Endodermal cell (in vitro differentiated cells): ENCODE measurements around the gene RLN3. TPM values are rescaled to one million over a fixed set of nuclear protein-coding genes. Genes with fewer than 3 reads are reported as not detected.

Source experiments
- DNase-seq: peaks from one replicate; pipeline ENCODE4 v3.0.0-alpha.2; 2017
- H3K27ac ChIP-seq: 2 replicates; pipeline ENCODE4 v1.5.1; 2013; ENCODE audit warnings: mild to moderate bottlenecking, low read depth, low read length, moderate library complexity
- H3K27me3 ChIP-seq: 2 replicates; pipeline ENCODE4 v1.6.1; 2013; ENCODE audit warnings: mild to moderate bottlenecking, low read length, moderate library complexity; ENCODE audit not compliant: insufficient read depth, control insufficient read depth, poor library complexity, severe bottlenecking
- H3K36me3 ChIP-seq: 2 replicates; pipeline ENCODE4 v1.7.0; 2013; ENCODE audit warnings: mild to moderate bottlenecking, low read length, moderate library complexity; ENCODE audit not compliant: control insufficient read depth, insufficient read depth
- H3K4me1 ChIP-seq: one replicate; pipeline ENCODE4 v1.7.0; 2013; ENCODE audit warnings: low read length; ENCODE audit not compliant: control insufficient read depth, insufficient read depth
- H3K4me3 ChIP-seq: 2 replicates; pipeline ENCODE4 v1.5.1; 2013; ENCODE audit warnings: mild to moderate bottlenecking, low read length, moderate library complexity
- H3K9ac ChIP-seq: 2 replicates; pipeline ENCODE4 v1.6.1; 2013; ENCODE audit warnings: mild to moderate bottlenecking, low read length, moderate library complexity; ENCODE audit not compliant: poor library complexity, severe bottlenecking; ENCODE audit errors: extremely low read depth
- H3K9me3 ChIP-seq: 2 replicates; pipeline ENCODE4 v1.6.1; 2013; ENCODE audit warnings: mild to moderate bottlenecking, low read length, moderate library complexity; ENCODE audit not compliant: control insufficient read depth
- H3K27ac Mint-ChIP-seq: 2 replicates; pipeline ENCODE4 v1.8.0; 2020; ENCODE audit warnings: mixed read lengths
- H3K27me3 Mint-ChIP-seq: 2 replicates; pipeline ENCODE4 v1.8.0; 2021; ENCODE audit warnings: mild to moderate bottlenecking, mixed read lengths; ENCODE audit not compliant: insufficient read depth
- H3K36me3 Mint-ChIP-seq: 2 replicates; pipeline ENCODE4 v1.8.0; 2020; ENCODE audit warnings: low read depth, mixed read lengths
- H3K4me1 Mint-ChIP-seq: 2 replicates; pipeline ENCODE4 v1.8.0; 2020; ENCODE audit warnings: mixed read lengths
- H3K4me3 Mint-ChIP-seq: 2 replicates; pipeline ENCODE4 v1.8.0; 2020; ENCODE audit warnings: mild to moderate bottlenecking, moderate library complexity, mixed read lengths
- H3K9me3 Mint-ChIP-seq: 2 replicates; pipeline ENCODE4 v1.8.0; 2020; ENCODE audit warnings: mild to moderate bottlenecking, mixed read lengths
- CTCF ChIP-seq: fragments of 200-600 bp; sonication (generic); conservative IDR thresholded peaks from 2 replicates; pipeline ENCODE4 v1.5.0; 2021; ENCODE audit warnings: antibody characterized with exemption, mild to moderate bottlenecking
- WGBS, 2 experiments: methylation state at CpG; one replicate each; pipeline versions ENCODE4 v1.1.5 to v1.1.7; 2013; ENCODE audit warnings: missing lambda C conversion rate in 2 of 2, mixed read lengths in 1 of 2; ENCODE audit not compliant: insufficient coverage in 1 of 2, insufficient read length in 1 of 2; 5-methylcytosine and 5-hydroxymethylcytosine counted together
- total RNA-seq, 2 donors: library from RNA; stranded (reverse); fragmentation: NEBNext Ultra II Directional in 1 of 2; extraction: Animal tissue kit (Norgen Biotek cat#: 25700) in 1 of 2; gene quantifications; 2 replicates in 1 of 2; 3 replicates in 1 of 2; pipeline ENCODE4 v1.2.1, GENCODE V29; 2021

Gene RLN3
- total RNA-seq, 2 donors from 2014 or later = not detected

GRCh38 chr19:14061081-14061749 lies 33.3 kb downstream of the RLN3 start:
- no peak overlapping the region for H3K9ac ChIP-seq
- Mint-ChIP-seq H3K27ac (no peak overlapping the region), H3K9me3 (no peaks in the 10 kb centered on the region), H3K27me3 (peaks cover 43% of the 10 kb centered on the region), H3K4me1 (no peaks in the 10 kb centered on the region), H3K4me3 (no peak overlapping the region), H3K36me3 (no peaks in the 10 kb centered on the region)
- TF ChIP-seq CTCF = no peak
- no peaks in the 10 kb centered on the region for H3K36me3 ChIP-seq
- H3K27ac ChIP-seq = no peak overlapping the region
- H3K27me3 ChIP-seq = peaks cover 32% of the 10 kb centered on the region
- no peak overlapping the region for H3K4me3 ChIP-seq
- DNase-seq = no peak
- H3K4me1 ChIP-seq = no peaks in the 10 kb centered on the region
- no peaks in the 10 kb centered on the region for H3K9me3 ChIP-seq
- WGBS, 2 experiments = 79 to 89% methylated on average over 3 to 8 of the region's 9 CpGs

- no peak within 1 kb of the TSS for H3K4me3 Mint-ChIP-seq
- H3K36me3 ChIP-seq = no peaks in the 10 kb centered on the region
- H3K4me1 Mint-ChIP-seq = no peaks in the 10 kb centered on the region
- no peak for DNase-seq
- no peaks in the 10 kb centered on the region for H3K4me1 ChIP-seq
- no peaks in the 10 kb centered on the region for H3K9me3 Mint-ChIP-seq
- H3K9me3 ChIP-seq = no peaks in the 10 kb centered on the region
- TF ChIP-seq CTCF = no peak
- no peak within 1 kb of the TSS for H3K4me3 ChIP-seq
- 88 to 90% methylated on average over 9 to 19 of the region's 19 CpGs for WGBS, 2 experiments
- no peak within 1 kb of the TSS for H3K27ac Mint-ChIP-seq
- peaks cover 35% of the 10 kb centered on the region for H3K27me3 Mint-ChIP-seq
- no peaks in the 10 kb centered on the region for H3K36me3 Mint-ChIP-seq
- no peak within 1 kb of the TSS for H3K27ac ChIP-seq
- no peak within 1 kb of the TSS for H3K9ac ChIP-seq
- H3K27me3 ChIP-seq = peaks cover 24% of the 10 kb centered on the region
Observed at GRCh38 chr19:14061751-14062557, 34.0 kb downstream of the RLN3 start, which contains the start of gene PALM3. TSS of gene PALM3 (minus strand) at chr19:14062076. CDS start at chr19:14061980, 96 bp downstream.

GRCh38 chr19:14062558-14062855 lies 34.6 kb downstream of the RLN3 start:
- whole genome bisulfite sequencing, 2 experiments = 92 to 93% methylated on average over 5 of the region's 5 CpGs
- H3K4me1 ChIP-seq = no peaks in the 10 kb centered on the region
- no peak for DNase-seq
- Mint-ChIP-seq H3K9me3 (no peaks in the 10 kb centered on the region), H3K4me1 (no peaks in the 10 kb centered on the region), H3K36me3 (no peaks in the 10 kb centered on the region), H3K27me3 (peaks cover 32% of the 10 kb centered on the region), H3K4me3 (no peak overlapping the region), H3K27ac (no peak overlapping the region)
- no peak overlapping the region for H3K9ac ChIP-seq
- no peak for TF ChIP-seq CTCF
- H3K36me3 ChIP-seq = no peaks in the 10 kb centered on the region
- H3K27me3 ChIP-seq = peaks cover 22% of the 10 kb centered on the region
- no peak overlapping the region for H3K27ac ChIP-seq
- H3K4me3 ChIP-seq = no peak overlapping the region
- H3K9me3 ChIP-seq = no peaks in the 10 kb centered on the region
